NAMALWA (cell line): ENCODE data around the gene MAN2A2.
A peak's percentile ranks its signal among the peaks of the same experiment; 100 is the strongest.

Source experiments
- DNase-seq: peaks from one replicate; pipeline ENCODE4 v3.0.0-alpha.2; 2015; ENCODE audit warnings: low spot score

MAN2A2 gene

DNA sequence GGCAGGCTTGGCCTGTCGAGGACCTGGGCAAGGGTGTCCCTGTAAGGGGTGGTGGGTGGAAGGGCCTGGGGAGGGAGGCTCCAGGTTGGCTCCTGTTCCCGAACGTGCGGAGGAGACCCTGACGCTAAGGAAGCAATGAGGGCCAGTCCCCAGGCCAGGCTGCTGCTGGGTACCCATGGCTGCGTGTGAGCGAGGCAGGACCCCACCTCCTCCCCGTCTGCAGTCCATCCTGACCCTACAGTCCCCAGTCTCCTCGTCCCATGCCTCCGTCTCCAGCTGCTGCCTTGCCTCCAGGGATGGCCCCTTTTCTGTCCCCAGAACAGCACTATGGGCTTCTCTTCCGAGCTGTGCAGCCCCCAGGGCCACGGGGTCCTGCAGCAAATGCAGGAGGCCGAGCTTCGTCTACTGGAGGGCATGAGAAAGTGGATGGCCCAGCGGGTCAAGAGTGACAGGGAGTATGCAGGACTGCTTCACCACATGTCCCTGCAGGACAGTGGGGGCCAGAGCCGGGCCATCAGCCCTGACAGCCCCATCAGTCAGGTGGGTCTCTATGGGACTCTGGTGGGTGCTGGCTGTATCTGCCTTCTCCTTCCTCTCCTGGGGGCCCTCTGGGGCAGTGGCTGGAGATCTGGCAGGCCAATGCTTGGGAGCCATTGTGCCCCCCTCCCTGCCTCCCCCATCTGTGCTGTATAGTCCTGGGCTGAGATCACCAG lies 18.2 kb upstream of the MAN2A2 start:
- no peak for DNase-seq

DNA sequence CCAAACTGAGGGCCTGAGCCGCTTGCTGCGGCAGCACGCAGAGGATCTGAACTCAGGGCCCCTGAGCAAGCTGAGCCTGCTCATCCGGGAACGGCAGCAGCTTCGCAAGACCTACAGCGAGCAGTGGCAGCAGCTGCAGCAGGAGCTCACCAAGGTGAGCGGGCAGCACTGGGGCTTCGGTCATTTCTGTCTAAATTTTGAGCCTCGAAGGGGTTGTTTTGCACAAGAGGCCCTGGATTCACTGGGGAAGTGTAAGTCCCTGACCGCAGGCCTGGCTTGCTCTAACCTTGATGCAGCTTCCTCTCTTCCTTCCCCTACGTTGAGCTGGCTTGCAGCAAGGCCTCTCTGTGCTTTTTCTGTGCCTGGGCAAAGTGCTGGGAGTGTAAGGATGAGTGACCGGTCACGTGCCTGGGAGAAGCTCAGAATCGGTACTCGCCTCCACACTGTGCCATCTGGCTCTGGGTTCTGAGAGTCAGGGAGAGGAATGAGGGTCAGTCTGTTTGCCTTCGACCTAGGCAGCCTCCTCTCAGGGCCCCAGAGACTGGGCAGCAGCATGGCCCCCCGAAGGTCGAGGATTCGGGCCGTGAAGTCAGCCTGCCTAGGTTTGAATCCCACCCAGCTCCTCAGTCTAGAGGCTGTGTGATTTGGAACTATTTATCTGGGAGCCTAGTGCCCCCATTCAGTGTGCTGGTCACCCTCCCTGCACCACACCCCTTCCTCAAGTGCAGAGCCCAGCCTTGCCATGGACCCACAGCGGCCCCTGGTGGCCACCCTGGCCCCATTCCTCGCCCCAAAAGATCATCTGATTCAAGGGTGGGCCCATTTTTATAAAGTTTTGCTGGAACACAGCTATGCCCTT lies 17.4 kb upstream of the MAN2A2 start:
- peak; percentile 80 for DNase-seq

GRCh38 chr15:90886291-90886614 lies 16.8 kb upstream of the MAN2A2 start:
- DNase-seq, result no peak

DNA sequence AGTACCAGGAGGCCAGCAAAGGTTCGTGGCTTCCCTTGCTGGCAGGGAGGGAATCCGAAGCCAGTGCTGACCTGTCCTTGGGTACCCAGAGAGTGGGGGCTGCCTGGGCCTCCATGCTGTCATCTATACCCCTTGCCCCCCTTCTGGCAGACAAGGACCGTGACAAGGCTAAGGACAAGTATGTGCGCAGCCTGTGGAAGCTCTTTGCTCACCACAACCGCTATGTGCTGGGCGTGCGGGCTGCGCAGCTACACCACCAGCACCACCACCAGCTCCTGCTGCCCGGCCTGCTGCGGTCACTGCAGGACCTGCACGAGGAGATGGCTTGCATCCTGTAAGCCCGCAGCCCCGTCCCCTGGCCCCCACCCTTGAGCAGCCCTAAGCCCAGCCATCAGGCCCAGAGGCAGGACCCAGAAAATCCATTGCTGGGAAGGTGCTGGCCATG lies 16.0 kb upstream of the MAN2A2 start:
- no peak for DNase-seq

DNA sequence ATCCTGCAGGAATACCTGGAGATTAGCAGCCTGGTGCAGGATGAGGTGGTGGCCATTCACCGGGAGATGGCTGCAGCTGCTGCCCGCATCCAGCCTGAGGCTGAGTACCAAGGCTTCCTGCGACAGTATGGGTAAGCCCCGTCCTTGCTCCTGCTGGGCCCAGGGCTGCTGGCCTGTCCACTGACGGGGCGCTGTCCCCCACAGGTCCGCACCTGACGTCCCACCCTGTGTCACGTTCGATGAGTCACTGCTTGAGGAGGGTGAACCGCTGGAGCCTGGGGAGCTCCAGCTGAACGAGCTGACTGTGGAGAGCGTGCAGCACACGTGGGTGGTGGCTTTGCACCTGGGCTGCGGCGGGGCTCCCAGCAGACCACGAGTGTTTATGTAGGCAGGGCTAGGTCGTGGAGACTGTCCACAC lies 13.8 kb upstream of the MAN2A2 start:
- peak; percentile 32 for DNase-seq

- DNase-seq, result no peak
These were observed 13.2 kb upstream of the MAN2A2 start for GRCh38 chr15:90889736-90890456.

DNA sequence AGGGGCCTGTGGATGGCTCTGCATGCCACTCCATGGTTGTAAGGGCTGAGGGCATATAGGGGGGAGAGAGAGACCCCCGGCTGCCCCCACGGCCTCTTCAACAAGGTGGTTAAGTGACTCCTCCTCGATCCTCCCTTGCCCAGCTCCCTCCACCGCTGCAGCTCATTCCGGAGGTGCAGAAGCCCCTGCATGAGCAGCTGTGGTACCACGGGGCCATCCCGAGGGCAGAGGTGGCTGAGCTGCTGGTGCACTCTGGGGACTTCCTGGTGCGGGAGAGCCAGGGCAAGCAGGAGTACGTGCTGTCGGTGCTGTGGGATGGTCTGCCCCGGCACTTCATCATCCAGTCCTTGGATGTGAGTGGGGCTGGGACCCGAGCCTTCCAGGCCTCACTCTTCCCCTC lies 12.3 kb upstream of the MAN2A2 start:
- no peak for DNase-seq

- DNase-seq, result no peak
These were observed 11.7 kb upstream of the MAN2A2 start for GRCh38 chr15:90891346-90891949.

DNA sequence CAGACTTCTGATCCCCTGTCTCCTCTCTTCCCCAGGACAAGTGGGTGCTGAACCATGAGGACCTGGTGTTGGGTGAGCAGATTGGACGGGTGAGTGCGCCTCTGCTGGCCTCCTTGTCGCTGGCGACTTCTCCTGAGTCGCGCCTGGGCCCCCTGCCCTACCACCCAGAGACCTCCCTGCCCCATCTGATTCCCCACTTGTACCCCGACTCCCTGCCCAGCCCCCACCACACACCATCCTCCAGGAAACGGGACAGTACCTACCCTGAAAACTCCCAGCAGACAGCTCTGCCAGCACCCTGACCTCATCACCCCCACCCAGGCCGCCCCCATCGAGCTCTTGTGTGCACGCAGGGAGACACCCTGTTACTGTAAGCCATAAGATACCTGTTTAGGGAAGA lies 11.1 kb upstream of the MAN2A2 start:
- no peak for DNase-seq

GRCh38 chr15:90892498-90893174 lies 10.5 kb upstream of the MAN2A2 start:
- DNase-seq, result no peak

GRCh38 chr15:90893175-90894090 lies 9.7 kb upstream of the MAN2A2 start:
- peak; percentile 66 for DNase-seq

- no peak for DNase-seq
These were observed 7.5 kb upstream of the MAN2A2 start for GRCh38 chr15:90895571-90896117.

DNA sequence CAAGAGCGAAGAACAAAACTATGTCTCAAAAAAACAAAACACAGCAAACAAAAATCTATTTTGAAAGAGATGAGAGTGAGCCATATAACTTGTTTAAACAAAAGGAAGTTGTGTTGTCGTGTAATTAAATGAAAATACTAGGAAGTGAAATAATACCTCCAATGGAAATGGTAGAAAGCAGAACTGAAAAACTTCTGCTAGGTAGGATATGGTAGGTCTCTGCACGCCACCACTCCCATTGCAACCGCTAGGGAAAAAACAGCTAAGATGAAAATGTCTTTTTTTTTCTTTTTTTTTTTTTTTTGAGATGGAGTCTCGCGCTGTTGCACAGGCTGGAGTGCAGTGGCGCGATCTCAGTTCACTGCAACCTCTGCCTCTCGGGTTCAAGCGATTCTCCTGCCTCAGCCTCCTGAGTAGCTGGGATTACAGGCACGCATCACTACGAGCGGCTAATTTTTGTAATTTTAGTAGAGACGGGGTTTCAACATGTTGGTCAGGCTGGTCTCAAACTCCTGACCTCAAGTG lies 5.9 kb upstream of the MAN2A2 start:
- peak; percentile 50 for DNase-seq

GRCh38 chr15:90901175-90902039 lies 1.7 kb upstream of the MAN2A2 start:
- no peak for DNase-seq

DNA sequence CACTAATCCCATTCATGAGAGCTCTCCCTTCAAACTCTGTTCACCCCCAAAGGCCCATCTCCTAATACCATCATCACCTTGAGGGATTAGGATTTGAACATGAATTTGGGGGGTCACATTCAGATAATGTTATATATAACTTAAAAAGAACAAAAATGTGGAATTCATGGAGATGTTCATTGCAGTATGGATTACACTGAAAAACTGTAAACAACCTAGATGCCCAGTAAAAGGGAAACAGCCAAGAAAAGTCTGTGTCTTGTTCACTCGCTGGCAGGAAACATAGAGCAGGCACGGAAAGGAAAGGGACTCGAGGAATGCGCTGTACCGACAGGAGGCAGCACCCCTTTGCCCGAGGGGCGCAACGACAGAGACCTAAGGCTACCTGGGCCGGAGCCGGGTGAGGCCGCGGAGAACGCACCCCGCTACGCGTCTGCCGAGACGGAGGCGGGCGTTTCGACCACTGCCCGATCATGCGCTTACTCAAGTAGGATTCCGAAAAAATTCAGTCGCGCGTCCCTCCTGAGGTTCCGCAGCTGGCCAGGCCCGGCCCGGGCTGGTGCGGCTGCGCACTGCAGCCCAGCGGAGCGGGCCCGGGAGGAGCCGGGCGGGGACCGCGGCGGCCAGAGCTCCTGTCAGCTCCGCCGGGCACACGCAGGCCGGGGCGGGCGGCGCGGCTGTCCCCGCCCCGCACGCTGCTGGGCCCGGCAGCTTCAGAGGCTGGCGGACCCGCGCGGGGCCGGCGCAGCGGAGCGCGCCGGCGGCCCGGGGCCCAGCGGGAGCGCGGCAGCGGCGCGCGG lies 862 bp upstream of the MAN2A2 start:
- DNase-seq, result peak; percentile 70

- no peak for DNase-seq
These were observed 833 bp downstream of the MAN2A2 start for GRCh38 chr15:90903733-90904536.

DNA sequence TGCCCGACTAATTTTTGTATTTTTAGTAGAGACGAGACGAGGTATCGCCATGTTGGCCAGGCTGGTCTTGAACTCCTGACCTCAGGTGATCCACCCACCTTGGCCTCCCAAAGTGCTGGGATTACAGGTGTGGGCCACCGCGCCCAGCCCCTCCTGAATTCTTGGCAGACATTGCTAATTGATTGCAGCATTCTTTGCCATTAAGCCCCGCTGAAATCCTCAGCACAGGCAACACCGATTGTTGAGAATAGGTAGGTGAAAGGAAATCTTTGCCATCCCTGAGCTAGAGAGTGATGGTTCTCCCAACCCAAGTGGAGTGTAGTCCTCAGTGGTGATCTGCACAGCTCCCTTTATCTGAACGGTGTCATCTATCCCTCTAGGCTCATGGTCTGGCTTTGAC lies 1.6 kb downstream of the MAN2A2 start:
- DNase-seq, result no peak
